ENCODE results near the gene SALL4. TPM values are rescaled to one million over a fixed set of nuclear protein-coding genes. Genes with fewer than 3 reads are reported as not detected.

SALL4 gene
- total and polyA plus RNA-seq, 3 donors from 2014 or later: 8.4 to 27.8 (median 23.5) TPM

DNA sequence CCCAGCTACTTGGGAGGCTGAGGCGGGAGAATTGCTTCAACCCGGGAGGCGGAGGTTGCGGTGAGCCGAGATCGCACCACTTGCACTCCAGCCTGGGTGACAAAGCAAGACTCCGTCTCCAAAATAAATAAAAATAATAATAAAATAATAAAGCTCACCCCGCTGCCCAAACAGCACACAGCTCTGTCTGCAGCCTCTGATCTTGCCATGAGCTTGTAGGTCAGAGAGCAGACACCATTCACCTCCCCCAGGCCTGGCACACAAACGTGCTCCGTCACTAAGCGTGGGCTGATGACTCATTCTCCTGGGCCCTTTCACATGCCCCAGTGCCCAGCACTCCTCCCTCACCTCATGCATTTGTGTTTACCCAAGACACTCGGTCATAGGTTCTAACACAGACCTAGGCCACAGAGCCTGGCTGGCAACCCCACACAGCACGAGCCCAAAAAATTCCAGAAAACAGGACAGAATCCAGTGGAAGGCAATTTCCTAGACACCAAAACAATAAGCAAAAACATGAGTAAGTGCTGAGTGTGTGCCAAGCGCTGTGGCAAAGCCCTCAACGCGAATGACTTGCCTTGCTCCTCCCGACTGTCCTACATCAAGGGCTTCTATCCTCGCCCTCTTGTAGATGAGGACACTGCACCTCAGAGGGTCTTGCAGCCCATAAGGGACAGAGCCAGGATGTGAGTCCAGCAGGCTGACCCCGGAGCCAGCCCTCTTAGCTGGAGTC is 52.1 kb downstream of the SALL4 start:
- Histone ChIP-seq H3K9me3 (no peaks in the 10 kb centered on the region), H3K4me1 (peaks cover 13% of the 10 kb centered on the region), H3K4me3 (no peak overlapping the region), H3K36me3 (ENCODE audit: low read depth, missing control alignments) (no peaks in the 10 kb centered on the region), H3K27me3 (no peaks in the 10 kb centered on the region), H3K27ac (peak overlapping the region; percentile 45 to 73)
- WGBS, 2 donors: 76 to 80% methylated on average over 19 of the region's 19 CpGs
- DNase-seq: peak; percentile 88
- no peak for TF ChIP-seq POLR2A (IDR thresholded peaks at IDR 0.05)
- TF ChIP-seq CTCF (IDR thresholded peaks at IDR 0.05): no peak
- intact Hi-C loops (cut with DNase I; ENCODE audit: low total_unique reads): no loop called here

DNA sequence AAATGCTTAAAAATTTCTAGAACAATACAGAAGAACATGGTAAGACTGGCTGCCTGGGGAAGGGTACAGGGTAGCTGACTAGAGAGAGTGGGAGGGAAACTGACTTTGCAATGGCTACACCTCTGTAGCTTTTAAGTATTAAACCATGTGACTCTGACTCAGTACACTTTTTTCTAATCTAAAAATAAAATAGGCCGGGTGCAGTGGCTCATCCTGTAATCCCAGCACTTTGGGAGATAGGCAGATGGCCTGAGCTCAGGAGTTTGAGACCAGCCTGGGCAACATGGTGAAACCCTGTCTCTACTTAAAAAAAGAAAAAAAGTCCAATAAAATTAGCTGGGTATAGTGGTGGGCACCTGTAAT is 52.7 kb downstream of the SALL4 start:
- Histone ChIP-seq H3K4me1 (peaks cover 15% of the 10 kb centered on the region), H3K9me3 (no peaks in the 10 kb centered on the region), H3K4me3 (no peak overlapping the region), H3K36me3 (ENCODE audit: low read depth, missing control alignments) (no peaks in the 10 kb centered on the region), H3K27ac (peak overlapping the region; percentile 45 to 73), H3K27me3 (no peaks in the 10 kb centered on the region)
- intact Hi-C loops (cut with DNase I; ENCODE audit: low total_unique reads): no loop called here
- WGBS, 2 donors: 21 to 33% methylated on average over 1 of the region's 1 CpG
- TF ChIP-seq CTCF (IDR thresholded peaks at IDR 0.05) (no peak), POLR2A (IDR thresholded peaks at IDR 0.05) (no peak)
- DNase-seq: no peak

GRCh38 chr20:51747182-51747911 is 55.0 kb downstream of the SALL4 start:
- WGBS, 2 donors: 83 to 87% methylated on average over 7 of the region's 7 CpGs
- TF ChIP-seq CTCF (IDR thresholded peaks at IDR 0.05) (no peak), POLR2A (IDR thresholded peaks at IDR 0.05) (no peak)
- Histone ChIP-seq H3K27ac (no peak overlapping the region), H3K27me3 (no peaks in the 10 kb centered on the region), H3K4me1 (peaks cover 34% of the 10 kb centered on the region), H3K36me3 (ENCODE audit: low read depth, missing control alignments) (no peaks in the 10 kb centered on the region), H3K9me3 (no peaks in the 10 kb centered on the region), H3K4me3 (no peak overlapping the region)
- DNase-seq: no peak
- intact Hi-C loops (cut with DNase I; ENCODE audit: low total_unique reads): no loop called here

DNA sequence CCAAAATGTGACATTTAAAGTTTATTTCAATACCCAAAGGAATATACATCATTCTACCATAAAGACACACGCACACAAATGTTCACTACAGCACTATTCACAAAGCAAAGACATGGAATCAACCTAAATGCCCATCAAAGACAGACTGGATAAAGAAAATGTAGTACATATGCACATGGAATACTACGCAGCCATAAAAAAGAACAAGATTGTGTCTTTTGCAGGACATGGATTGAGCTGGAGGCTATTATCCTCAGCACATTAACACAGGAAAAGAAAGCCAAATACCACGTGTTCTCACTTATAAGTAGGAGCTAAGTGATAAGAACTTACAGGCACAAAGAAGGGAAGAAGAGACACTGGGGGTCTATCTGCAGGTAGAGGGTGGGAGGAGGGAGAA is 56.5 kb downstream of the SALL4 start:
- no peaks in the 10 kb centered on the region for H3K27me3 ChIP-seq
- peaks cover 38% of the 10 kb centered on the region for H3K4me1 ChIP-seq
- 78 to 87% methylated on average over 3 of the region's 3 CpGs for WGBS, 2 donors
- no peaks in the 10 kb centered on the region for H3K36me3 ChIP-seq (ENCODE audit: low read depth, missing control alignments)
- no peak for DNase-seq
- intact Hi-C loops (cut with DNase I; ENCODE audit: low total_unique reads): no loop called here
- H3K27ac ChIP-seq: no peak overlapping the region
- H3K4me3 ChIP-seq: no peak overlapping the region
- no peak for TF ChIP-seq CTCF (IDR thresholded peaks at IDR 0.05)
- TF ChIP-seq POLR2A (IDR thresholded peaks at IDR 0.05): no peak
- H3K9me3 ChIP-seq: no peaks in the 10 kb centered on the region
